ENCODE results near the gene KRT23. TPM values are rescaled to one million over a fixed set of nuclear protein-coding genes. Genes with fewer than 3 reads are reported as not detected.
A peak's percentile ranks its signal among the peaks of the same experiment; 100 is the strongest.
"Not testable (repeated sequence)": the region's sequence is repeated elsewhere in the genome, so short reads cannot be mapped to it uniquely, and the experiment has no call there.

The KRT23 gene
- total and polyA plus RNA-seq, 3 experiments from 2014 or later = not detected

DNA sequence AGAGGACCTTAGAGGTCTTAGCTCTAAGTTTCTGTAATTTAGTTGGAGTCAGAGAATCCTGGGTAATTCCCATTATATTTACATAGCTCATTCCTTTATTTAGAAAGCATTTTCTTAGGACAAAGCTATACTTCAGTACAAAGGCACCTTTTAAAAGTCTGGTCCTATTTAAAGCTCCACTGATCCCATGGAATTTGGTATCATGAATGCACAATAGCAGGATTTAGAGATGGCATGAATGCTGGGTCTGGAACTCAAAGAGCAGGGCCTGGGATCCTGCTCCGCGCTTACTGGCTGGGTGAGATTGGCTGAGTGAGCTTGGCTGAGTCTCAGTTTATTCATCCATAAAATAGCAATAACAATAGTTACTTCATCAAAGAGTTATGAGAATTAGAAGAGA, 4.8 kb downstream of the KRT23 start:
- Mint-ChIP-seq H3K4me1 (peaks cover 0 to 4% (median 0%) of the 10 kb centered on the region in 3 donors), H3K9me3 (no peaks in the 10 kb centered on the region), H3K27me3 (peaks cover 8 to 58% of the 10 kb centered on the region in 2 donors), H3K4me3 (no peak overlapping the region), H3K27ac (no peak overlapping the region), H3K36me3 (no peaks in the 10 kb centered on the region)
- H3K27me3 ChIP-seq (ENCODE audit: insufficient read depth, low read length, poor library complexity, severe bottlenecking) = no peaks in the 10 kb centered on the region
- no peak overlapping the region for H3K4me3 ChIP-seq (ENCODE audit: low read length)
- H3K9me3 ChIP-seq (ENCODE audit: low read length) = no peaks in the 10 kb centered on the region
- ChIA-PET POLR2A (no interaction called here), CTCF (interaction anchor here (0.7 to 0.9 kb wide), 2 partner anchors 27 to 734 kb away, joined by 3 read pairs; no protein-coding TSS in a partner anchor)
- no peaks in the 10 kb centered on the region for H3K4me1 ChIP-seq (ENCODE audit: insufficient read depth, low read length)
- no peaks in the 10 kb centered on the region for H3K36me3 ChIP-seq (ENCODE audit: insufficient read depth, low read length)
- no peak for DNase-seq
- no peak overlapping the region for H3K27ac ChIP-seq (ENCODE audit: low read depth, low read length)

DNA sequence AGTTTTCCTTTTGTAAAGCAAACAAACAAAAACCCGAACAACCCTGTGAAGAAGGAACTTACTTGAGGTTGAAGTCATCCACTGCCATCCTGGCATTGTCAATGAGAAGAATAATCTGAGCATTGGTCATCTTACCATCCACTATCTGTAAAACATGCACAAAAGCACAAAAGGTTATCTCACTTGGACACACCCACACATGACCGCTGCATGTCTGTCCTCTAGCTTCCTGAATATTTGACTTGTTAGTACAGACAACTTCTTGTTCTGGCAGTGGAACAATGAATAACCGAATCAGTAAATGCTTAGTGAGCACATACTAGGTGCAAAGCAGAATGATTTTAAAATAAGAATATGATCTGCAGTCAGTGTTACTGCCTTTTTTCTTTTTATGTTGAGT, 6.1 kb downstream of the KRT23 start:
- Histone ChIP-seq H3K27me3 (ENCODE audit: insufficient read depth, low read length, poor library complexity, severe bottlenecking) (no peaks in the 10 kb centered on the region), H3K4me3 (ENCODE audit: low read length) (no peak overlapping the region), H3K4me1 (ENCODE audit: insufficient read depth, low read length) (no peaks in the 10 kb centered on the region), H3K9me3 (ENCODE audit: low read length) (no peaks in the 10 kb centered on the region), H3K36me3 (ENCODE audit: insufficient read depth, low read length) (no peaks in the 10 kb centered on the region), H3K27ac (ENCODE audit: low read depth, low read length) (no peak overlapping the region)
- Mint-ChIP-seq H3K4me1 (peaks cover 0 to 1% (median 0%) of the 10 kb centered on the region in 3 donors), H3K9me3 (no peaks in the 10 kb centered on the region), H3K36me3 (no peaks in the 10 kb centered on the region), H3K27me3 (peaks cover 6 to 66% of the 10 kb centered on the region in 2 donors), H3K27ac (no peak overlapping the region), H3K4me3 (no peak overlapping the region)
- ChIA-PET CTCF (no interaction called here), POLR2A (no interaction called here)
- DNase-seq = no peak

DNA sequence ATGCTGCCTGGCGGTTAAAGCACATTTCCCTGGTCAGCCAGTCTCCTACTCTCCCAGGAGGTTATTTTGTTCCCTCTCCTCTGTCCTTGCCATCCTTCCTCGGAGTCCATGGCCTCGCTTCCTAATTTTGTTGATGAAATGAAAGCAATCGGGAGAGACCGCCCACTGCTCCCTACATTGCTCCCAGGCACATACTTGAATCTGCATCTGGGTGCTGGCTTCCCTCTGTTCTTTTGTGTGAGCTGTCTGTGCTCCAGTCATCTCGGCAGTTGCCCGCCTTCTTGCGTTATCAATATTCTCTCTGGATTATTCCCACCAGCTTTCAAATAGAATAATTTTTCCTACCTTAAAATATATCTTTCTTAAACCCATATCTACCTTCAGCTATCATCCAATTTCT, 11.1 kb downstream of the KRT23 start:
- H3K27ac Mint-ChIP-seq = peak overlapping the region in 1 of 8 donors; percentile 57
- Histone ChIP-seq H3K36me3 (ENCODE audit: insufficient read depth, low read length) (no peaks in the 10 kb centered on the region), H3K4me1 (ENCODE audit: insufficient read depth, low read length) (no peaks in the 10 kb centered on the region), H3K9me3 (ENCODE audit: low read length) (no peaks in the 10 kb centered on the region), H3K27ac (ENCODE audit: low read depth, low read length) (no peak overlapping the region), H3K4me3 (ENCODE audit: low read length) (no peak overlapping the region), H3K27me3 (ENCODE audit: insufficient read depth, low read length, poor library complexity, severe bottlenecking) (no peaks in the 10 kb centered on the region)
- H3K4me3 Mint-ChIP-seq = no peak overlapping the region
- H3K4me1 Mint-ChIP-seq = peaks cover 1 to 4% (median 2%) of the 10 kb centered on the region in 3 donors
- no peak for DNase-seq
- no peaks in the 10 kb centered on the region for H3K9me3 Mint-ChIP-seq
- CTCF ChIA-PET = no interaction called here
- POLR2A ChIA-PET = no interaction called here
- no peaks in the 10 kb centered on the region for H3K36me3 Mint-ChIP-seq
- peaks cover 6 to 42% of the 10 kb centered on the region in 2 donors for H3K27me3 Mint-ChIP-seq

DNA sequence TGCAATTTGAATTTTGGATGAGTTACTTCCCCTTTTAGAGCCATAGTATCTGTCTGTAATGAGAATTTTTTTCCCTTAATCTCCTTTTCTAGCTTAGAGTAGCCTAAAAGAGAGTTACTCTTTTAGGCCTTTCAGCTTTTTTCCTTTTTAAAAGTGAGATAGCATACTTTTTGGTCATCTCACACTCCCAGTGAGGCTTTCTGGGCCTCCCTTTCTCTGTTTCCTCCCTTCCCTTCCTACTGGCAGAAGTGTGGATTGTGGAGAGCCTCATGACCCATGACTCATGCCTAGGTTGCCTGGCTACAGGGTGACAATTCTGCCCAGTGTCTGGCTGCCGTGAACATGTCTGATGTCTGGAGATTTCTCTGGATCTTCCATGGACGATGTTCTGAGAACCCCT, 15.2 kb downstream of the KRT23 start:
- Mint-ChIP-seq H3K9me3 (no peaks in the 10 kb centered on the region), H3K4me1 (peaks cover 5 to 9% (median 7%) of the 10 kb centered on the region in 3 donors), H3K27ac (peak overlapping the region in 2 of 8 donors; percentile 26 to 63), H3K27me3 (peaks cover 11 to 33% of the 10 kb centered on the region in 2 donors), H3K36me3 (no peaks in the 10 kb centered on the region), H3K4me3 (no peak overlapping the region)
- Histone ChIP-seq H3K4me3 (ENCODE audit: low read length) (no peak overlapping the region), H3K27ac (ENCODE audit: low read depth, low read length) (no peak overlapping the region), H3K9me3 (ENCODE audit: low read length) (no peaks in the 10 kb centered on the region), H3K4me1 (ENCODE audit: insufficient read depth, low read length) (peaks cover 4% of the 10 kb centered on the region), H3K36me3 (ENCODE audit: insufficient read depth, low read length) (no peaks in the 10 kb centered on the region), H3K27me3 (ENCODE audit: insufficient read depth, low read length, poor library complexity, severe bottlenecking) (no peaks in the 10 kb centered on the region)
- no peak for DNase-seq
- ChIA-PET POLR2A (no interaction called here), CTCF (interaction anchor here (1.6 kb wide), 1 partner anchor 12 kb away, joined by 3 read pairs; no protein-coding TSS in a partner anchor)

DNA sequence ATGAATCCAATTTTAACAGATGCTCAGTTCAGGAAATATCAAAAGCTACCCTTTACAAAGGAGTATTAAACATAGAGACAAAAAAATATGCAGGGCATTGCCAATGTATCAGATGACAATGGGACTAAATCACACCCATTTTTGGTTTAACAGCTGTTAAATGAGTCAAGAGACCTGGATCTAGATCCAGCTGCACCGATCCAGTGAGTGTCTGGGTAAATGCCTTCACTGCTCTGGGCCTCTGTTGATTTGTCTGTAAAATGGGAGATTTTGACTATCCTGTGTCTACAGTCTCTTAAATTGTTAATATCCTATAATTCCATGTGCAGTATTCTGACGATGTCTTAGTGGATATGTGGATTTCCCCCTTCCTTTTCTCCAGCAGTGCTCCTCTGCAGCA, 16.4 kb downstream of the KRT23 start:
- CTCF ChIA-PET = interaction anchor here (0.7 to 1.6 kb wide), 2 partner anchors 9 to 10 kb away, joined by 3 read pairs; no protein-coding TSS in a partner anchor
- no peaks in the 10 kb centered on the region for H3K9me3 ChIP-seq (ENCODE audit: low read length)

DNA sequence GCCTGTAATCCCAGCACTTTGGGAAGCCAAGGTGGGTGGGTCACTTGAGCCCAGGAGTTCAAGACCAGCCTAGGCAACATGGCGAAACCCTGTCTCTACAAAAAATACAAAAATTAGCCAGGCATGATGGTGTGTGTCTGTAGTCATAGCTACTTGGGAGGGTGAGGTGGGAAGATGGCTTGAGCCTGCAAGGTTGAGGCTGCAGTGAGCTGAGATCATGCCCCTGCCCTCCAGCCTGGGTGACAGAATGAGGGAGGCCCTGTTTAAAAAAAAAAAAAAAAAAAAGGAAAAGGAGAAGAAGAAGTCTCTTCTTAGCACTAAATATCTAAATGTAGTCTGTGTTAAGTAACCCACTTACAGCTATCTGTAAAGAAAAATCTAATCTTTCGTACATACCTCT, 20.3 kb downstream of the KRT23 start:
- H3K27me3 ChIP-seq (ENCODE audit: insufficient read depth, low read length, poor library complexity, severe bottlenecking); H3K9me3 ChIP-seq (ENCODE audit: low read length); H3K4me1 Mint-ChIP-seq; H3K27ac Mint-ChIP-seq; H3K9me3 Mint-ChIP-seq; H3K36me3 Mint-ChIP-seq; H3K36me3 ChIP-seq (ENCODE audit: insufficient read depth, low read length); DNase-seq; H3K4me1 ChIP-seq (ENCODE audit: insufficient read depth, low read length); POLR2A ChIA-PET; H3K4me3 Mint-ChIP-seq; H3K27ac ChIP-seq (ENCODE audit: low read depth, low read length); H3K4me3 ChIP-seq (ENCODE audit: low read length): not testable (repeated sequence)
- CTCF ChIA-PET = interaction anchor here (0.6 to 1.6 kb wide), 4 partner anchors 8 to 746 kb away, joined by 3 to 5 read pairs (median 3); no protein-coding TSS in a partner anchor
- H3K27me3 Mint-ChIP-seq = peaks cover 11 to 36% of the 10 kb centered on the region in 2 donors

More for the DNA sequence above, 16.4 kb downstream of the KRT23 start:
- no peak for DNase-seq
- no peaks in the 10 kb centered on the region for H3K9me3 Mint-ChIP-seq
- no peaks in the 10 kb centered on the region for H3K36me3 Mint-ChIP-seq
- Histone ChIP-seq H3K36me3 (ENCODE audit: insufficient read depth, low read length) (no peaks in the 10 kb centered on the region), H3K27me3 (ENCODE audit: insufficient read depth, low read length, poor library complexity, severe bottlenecking) (no peaks in the 10 kb centered on the region), H3K4me1 (ENCODE audit: insufficient read depth, low read length) (peaks cover 4% of the 10 kb centered on the region), H3K4me3 (ENCODE audit: low read length) (no peak overlapping the region), H3K27ac (ENCODE audit: low read depth, low read length) (no peak overlapping the region)
- no peak overlapping the region for H3K4me3 Mint-ChIP-seq
- H3K4me1 Mint-ChIP-seq = peaks cover 5 to 9% (median 7%) of the 10 kb centered on the region in 3 donors
- H3K27me3 Mint-ChIP-seq = peaks cover 12 to 22% of the 10 kb centered on the region in 2 donors
- H3K27ac Mint-ChIP-seq = peak overlapping the region in 2 of 8 donors; percentile 2 to 56
- POLR2A ChIA-PET = no interaction called here

DNA sequence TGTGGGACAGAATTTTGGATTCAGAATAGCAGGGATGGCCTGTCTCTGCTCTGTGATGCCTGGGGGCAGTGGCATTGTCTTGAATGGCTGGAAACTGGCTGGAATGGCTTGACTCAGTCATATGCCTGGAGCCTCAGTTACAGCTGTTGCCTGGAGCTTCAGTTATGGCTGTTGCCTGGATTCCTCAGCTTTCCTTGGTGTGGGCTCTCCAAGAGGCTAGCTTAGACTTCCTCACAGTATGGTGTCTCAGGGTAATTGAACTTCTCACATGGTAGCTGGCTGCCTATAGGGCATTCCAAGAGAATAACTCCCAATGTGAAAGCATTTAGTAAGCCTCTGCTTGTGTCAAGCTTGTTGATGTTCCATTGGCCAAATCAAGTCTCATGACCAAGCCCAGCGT, 21.1 kb downstream of the KRT23 start:
- no peak overlapping the region for H3K27ac ChIP-seq (ENCODE audit: low read depth, low read length)
- Mint-ChIP-seq H3K4me1 (peaks cover 4 to 5% (median 5%) of the 10 kb centered on the region in 3 donors), H3K4me3 (no peak overlapping the region), H3K27ac (no peak overlapping the region), H3K27me3 (peaks cover 15 to 42% of the 10 kb centered on the region in 2 donors), H3K36me3 (no peaks in the 10 kb centered on the region), H3K9me3 (no peaks in the 10 kb centered on the region)
- H3K27me3 ChIP-seq (ENCODE audit: insufficient read depth, low read length, poor library complexity, severe bottlenecking) = no peaks in the 10 kb centered on the region
- no peaks in the 10 kb centered on the region for H3K36me3 ChIP-seq (ENCODE audit: insufficient read depth, low read length)
- H3K4me3 ChIP-seq (ENCODE audit: low read length) = no peak overlapping the region
- ChIA-PET CTCF (interaction anchor here (0.6 to 1.6 kb wide), 3 partner anchors 9 to 746 kb away, joined by 3 to 5 read pairs (median 3); no protein-coding TSS in a partner anchor), POLR2A (no interaction called here)
- no peak for DNase-seq
- no peaks in the 10 kb centered on the region for H3K9me3 ChIP-seq (ENCODE audit: low read length)
- peaks cover 4% of the 10 kb centered on the region for H3K4me1 ChIP-seq (ENCODE audit: insufficient read depth, low read length)

DNA sequence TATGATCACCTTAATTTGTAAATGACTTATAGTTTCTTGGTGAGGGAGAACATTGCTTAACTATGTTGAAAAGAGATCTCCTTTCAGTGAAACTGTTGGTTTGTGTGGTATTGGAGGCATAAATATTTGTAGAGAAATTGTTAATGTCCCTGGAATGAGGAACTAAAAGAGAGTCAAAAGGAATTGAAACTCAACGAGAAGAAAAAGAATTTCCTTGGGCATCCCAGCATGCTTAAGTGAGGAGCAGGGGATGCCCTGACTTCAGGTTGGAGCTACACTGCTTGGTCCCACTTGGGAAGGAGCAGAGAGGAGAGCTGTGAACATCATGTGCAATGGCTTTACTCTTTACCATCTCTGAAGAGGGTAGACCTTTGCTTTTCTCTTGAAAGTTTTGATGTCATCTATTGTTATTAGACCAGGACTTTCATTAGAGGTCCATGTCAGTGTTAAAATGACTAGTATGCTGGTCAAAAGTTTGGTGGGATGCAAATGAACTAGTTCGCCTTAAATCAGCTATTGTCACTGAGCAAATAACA, 21.7 kb downstream of the KRT23 start:
- Mint-ChIP-seq H3K36me3 (no peaks in the 10 kb centered on the region), H3K4me3 (no peak overlapping the region), H3K27me3 (peaks cover 18 to 37% of the 10 kb centered on the region in 2 donors), H3K9me3 (no peaks in the 10 kb centered on the region), H3K4me1 (peaks cover 0 to under 1% (median 0%) of the 10 kb centered on the region in 3 donors), H3K27ac (no peak overlapping the region)
- Histone ChIP-seq H3K4me1 (ENCODE audit: insufficient read depth, low read length) (no peaks in the 10 kb centered on the region), H3K9me3 (ENCODE audit: low read length) (no peaks in the 10 kb centered on the region), H3K4me3 (ENCODE audit: low read length) (no peak overlapping the region), H3K36me3 (ENCODE audit: insufficient read depth, low read length) (no peaks in the 10 kb centered on the region), H3K27me3 (ENCODE audit: insufficient read depth, low read length, poor library complexity, severe bottlenecking) (no peaks in the 10 kb centered on the region), H3K27ac (ENCODE audit: low read depth, low read length) (no peak overlapping the region)
- DNase-seq = no peak
- CTCF ChIA-PET = interaction anchor here (1.1 kb wide), 1 partner anchor 10 kb away, joined by 3 read pairs; no protein-coding TSS in a partner anchor
- POLR2A ChIA-PET = no interaction called here

Data from CD8-positive, alpha-beta memory T cell (primary cell).